ENCODE results near the gene NLRP6. TPM values are rescaled to one million over a fixed set of nuclear protein-coding genes. Genes with fewer than 3 reads are reported as not detected.
"Not testable (repeated sequence)": the region's sequence is repeated elsewhere in the genome, so short reads cannot be mapped to it uniquely, and the experiment has no call there.

The NLRP6 gene
- total RNA-seq, 1 experiment from 2014 or later: not detected

DNA sequence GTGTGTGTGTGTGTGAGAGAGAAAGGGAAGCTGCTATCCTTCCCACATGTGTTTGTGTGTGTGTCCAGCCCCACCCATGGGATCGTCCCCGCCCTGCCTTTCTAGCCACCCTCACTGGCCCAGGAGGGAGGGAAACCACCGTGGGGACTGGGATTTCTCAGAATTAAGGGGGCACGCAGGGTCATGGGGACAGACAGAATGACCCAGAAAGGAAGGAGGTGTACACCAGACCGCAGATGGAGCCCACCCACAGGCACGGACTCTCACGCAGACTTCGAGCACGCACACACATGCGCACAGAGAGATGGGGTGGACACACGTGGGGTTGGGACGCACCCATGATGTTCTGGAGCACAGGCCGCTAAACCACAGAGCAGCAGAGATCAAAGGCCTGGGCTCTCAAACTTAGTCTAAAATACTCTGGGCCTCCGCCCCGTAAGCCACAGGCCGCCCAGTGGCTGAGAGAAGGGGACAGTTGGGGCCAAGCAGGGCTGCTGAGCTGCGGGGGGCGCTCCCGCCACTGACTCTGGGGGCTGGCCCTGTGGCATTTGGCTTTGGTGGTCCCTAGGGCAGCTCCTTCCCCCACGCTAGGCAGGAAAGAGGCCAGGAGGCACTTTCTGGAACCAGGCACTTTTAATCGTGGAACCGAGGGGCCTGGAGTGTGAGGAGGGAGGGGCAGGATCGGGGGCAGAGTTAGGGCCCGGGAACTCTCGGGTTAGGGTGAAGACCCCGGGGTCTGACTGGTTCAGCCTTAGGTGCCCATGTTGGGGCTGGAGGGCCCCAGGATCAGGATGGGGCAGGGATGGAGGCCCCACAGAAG, 19.6 kb downstream of the NLRP6 start:
- no peaks in the 10 kb centered on the region for H3K9me3 ChIP-seq (replicated peaks)
- peak; percentile 62 to 65 for DNase-seq (ENCODE audit: low read depth in 1 of 2, low spot score in 2 of 2)
- H3K27me3 ChIP-seq (replicated peaks): no peaks in the 10 kb centered on the region
- H3K4me3 ChIP-seq: no peak overlapping the region
- no peaks in the 10 kb centered on the region for H3K36me3 ChIP-seq
- 0 out of 2 replicates have a peak overlapping the region, but pooled peaks have one; percentile 26 for H3K27ac ChIP-seq
- H3K4me1 ChIP-seq (replicated peaks): peaks cover 15% of the 10 kb centered on the region

DNA sequence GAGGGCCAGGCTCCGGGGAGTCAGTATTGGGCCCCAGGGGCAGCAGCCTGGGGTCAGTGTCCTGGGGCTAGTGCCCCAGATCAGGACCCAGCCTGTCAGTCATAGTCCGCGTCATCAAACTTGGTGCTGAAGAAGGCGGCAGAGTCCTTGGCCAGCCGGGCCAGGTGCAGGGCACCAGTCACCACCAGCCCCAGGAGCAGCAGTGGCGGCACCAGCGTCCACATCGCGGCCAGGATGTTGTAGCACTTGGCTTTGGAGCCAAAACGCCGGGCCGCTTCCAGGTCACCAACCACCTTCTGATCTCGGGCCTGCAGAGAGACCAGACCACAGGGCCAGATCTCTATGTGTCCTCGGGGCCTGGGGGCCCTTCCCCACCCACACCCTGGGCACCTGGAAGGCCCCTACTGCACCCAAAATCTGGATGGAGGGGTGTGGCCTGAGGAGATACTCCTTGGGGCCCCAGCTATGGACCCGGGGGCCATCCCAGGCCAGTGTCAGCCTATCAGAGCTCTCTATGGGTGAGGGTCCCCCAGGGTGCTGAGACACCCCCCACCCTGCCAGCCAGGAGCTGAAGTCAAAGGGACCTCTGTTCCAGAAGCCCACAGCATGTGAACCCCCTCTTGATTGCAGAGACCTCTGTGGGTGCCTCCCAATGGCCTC, 20.3 kb downstream of the NLRP6 start:
- peaks cover 15% of the 10 kb centered on the region for H3K4me1 ChIP-seq (replicated peaks)
- H3K36me3 ChIP-seq: no peaks in the 10 kb centered on the region
- DNase-seq (ENCODE audit: low read depth in 1 of 2, low spot score in 2 of 2): no peak
- no peaks in the 10 kb centered on the region for H3K9me3 ChIP-seq (replicated peaks)
- H3K27ac ChIP-seq: no peak overlapping the region
- H3K27me3 ChIP-seq (replicated peaks): no peaks in the 10 kb centered on the region
- no peak overlapping the region for H3K4me3 ChIP-seq

DNA sequence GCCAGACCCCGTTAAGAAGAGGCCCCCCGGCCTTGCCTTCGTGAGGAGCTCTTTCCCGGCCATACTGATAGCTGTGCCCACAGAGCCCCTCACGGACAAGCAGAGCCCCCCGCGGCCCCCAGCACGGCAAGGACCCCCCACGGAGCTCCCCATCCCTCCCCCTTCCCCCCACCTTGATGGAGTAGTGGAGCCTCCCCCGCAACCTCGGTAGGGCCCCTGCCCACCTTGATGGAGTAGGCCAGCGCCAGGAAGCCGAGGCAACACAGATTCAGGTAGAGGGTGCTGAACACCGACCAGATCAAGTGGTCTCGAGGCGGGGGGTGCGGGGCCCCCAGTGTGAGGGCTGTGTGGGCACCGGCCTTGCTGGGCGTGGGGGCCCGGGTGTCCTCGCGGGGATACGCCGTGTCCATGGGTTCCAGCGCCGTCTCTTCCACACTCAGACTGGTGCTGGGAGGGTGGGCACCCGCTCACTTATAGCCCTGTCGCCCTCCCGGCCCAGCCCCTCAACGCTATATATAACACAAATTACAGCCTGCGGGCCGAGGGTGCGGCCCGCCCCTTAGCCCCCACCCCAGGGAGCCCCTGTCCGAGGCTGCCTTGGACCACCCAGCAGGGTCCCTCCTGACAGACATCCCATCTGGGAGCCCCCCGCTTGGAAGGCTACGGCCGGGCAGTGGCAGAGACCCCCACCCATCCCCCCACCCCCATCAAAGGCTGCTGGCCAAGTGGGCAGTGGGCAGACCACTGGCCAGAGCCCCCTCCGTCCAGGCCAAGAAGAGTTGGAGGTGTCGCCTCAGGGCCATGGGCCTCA, 21.1 kb downstream of the NLRP6 start, which contains the start of gene IFITM5:
TSS of gene IFITM5 (minus strand) at position 446 of the 811 bp plus-strand sequence. CDS start at position 410, 36 bp downstream.
- H3K9me3 ChIP-seq (replicated peaks): no peaks in the 10 kb centered on the region
- DNase-seq (ENCODE audit: low read depth in 1 of 2, low spot score in 2 of 2): no peak
- no peaks in the 10 kb centered on the region for H3K27me3 ChIP-seq (replicated peaks)
- H3K36me3 ChIP-seq: no peaks in the 10 kb centered on the region
- H3K27ac ChIP-seq: no peak within 1 kb of the TSS
- H3K4me3 ChIP-seq: no peak within 1 kb of the TSS
- H3K4me1 ChIP-seq (replicated peaks): peaks cover 15% of the 10 kb centered on the region

DNA sequence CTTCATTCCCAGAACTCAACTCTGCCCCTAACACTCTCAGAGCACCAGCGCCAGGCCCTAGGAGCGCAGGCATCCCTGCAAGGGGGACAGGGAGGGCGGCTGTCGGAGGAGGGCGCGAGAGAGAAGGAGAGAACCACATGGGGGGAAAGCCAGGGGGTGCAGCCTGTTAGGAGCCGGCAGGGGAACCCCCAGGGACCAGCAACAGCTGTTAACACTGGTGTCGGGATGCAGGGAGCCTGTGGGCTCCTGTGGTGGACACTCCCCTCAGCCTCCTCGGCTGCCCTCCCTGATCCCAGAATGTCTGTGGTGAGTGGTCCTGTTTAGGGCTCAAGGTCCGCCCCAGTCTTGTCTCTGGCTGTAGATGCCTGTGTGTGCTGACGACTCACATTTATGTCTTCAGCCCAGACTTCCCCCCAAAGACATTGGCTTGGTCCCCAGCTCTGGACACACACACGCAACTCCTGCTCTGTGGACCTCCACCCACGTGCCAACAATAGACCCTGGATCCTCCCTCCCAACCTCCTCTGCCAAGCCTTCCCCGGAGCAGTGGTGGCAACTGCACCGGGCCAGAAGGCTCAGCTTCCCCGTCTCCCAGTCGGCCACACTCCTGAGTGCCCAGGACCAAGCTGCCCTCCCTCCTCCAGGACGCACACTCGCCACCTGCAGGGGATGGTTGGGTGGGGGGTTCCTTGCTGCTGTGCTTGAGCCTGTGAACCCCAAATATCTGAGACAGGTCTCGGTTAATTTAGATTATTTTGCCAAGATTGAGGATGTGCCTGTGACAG, 21.9 kb downstream of the NLRP6 start:
- no peak overlapping the region for H3K4me3 ChIP-seq
- H3K27ac ChIP-seq: no peak overlapping the region
- no peaks in the 10 kb centered on the region for H3K27me3 ChIP-seq (replicated peaks)
- no peaks in the 10 kb centered on the region for H3K9me3 ChIP-seq (replicated peaks)
- H3K4me1 ChIP-seq (replicated peaks): peaks cover 15% of the 10 kb centered on the region
- peak in 1 of 2 experiments; percentile 10 for DNase-seq (ENCODE audit: low read depth in 1 of 2, low spot score in 2 of 2)
- H3K36me3 ChIP-seq: no peaks in the 10 kb centered on the region

DNA sequence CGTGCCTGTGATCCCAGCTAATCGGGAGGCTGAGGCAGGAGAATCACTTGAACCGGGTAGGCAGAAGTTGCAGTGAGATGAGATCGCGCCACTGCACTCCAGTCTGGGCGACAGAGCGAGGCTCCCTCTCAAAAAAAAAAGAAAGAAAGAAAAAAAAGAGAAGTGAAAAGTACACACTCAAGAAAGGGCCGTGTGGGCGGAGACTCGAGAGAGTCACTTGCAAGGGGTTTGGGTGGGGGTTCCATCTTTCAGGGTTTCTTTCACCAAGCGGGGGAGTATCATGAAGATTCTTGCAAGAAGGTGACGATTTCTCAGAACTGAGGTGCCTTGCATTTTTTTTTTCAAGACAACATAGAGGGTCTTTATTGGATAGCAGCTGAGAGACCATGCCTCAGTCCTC, 25.2 kb downstream of the NLRP6 start:
- H3K4me3 ChIP-seq: no peak overlapping the region
- H3K27ac ChIP-seq: no peak overlapping the region
- H3K4me1 ChIP-seq (replicated peaks): peaks cover 2% of the 10 kb centered on the region
- no peaks in the 10 kb centered on the region for H3K9me3 ChIP-seq (replicated peaks)
- no peak for DNase-seq (ENCODE audit: low read depth in 1 of 2, low spot score in 2 of 2)
- H3K36me3 ChIP-seq: no peaks in the 10 kb centered on the region
- no peaks in the 10 kb centered on the region for H3K27me3 ChIP-seq (replicated peaks)

DNA sequence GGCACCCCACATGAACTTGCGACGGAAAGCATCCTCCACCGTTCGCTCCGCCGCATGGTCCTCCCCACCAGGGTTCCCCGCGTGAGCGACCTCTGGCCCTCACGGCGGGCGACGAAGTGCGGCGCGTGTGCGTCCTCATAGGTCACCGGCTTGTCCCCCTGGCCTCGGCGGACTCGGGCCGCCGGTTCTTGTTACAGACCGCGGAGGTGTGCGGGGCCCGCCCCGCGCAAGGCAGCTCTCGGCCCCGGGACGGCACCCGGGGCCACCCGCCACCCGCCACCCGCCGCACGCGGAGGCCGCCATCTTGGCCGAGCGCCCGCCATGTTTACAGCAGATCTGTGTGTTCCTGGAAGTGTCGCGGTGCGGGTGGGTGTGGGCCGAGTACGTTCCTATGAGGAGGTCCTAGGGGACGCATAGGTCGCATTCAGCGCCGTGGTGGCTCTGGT, 25.9 kb downstream of the NLRP6 start:
- no peak for DNase-seq (ENCODE audit: low read depth in 1 of 2, low spot score in 2 of 2)
- H3K36me3 ChIP-seq: no peaks in the 10 kb centered on the region
- no peak overlapping the region for H3K27ac ChIP-seq
- peaks cover 2% of the 10 kb centered on the region; the same call in 1 of the 2 replicates for H3K4me1 ChIP-seq (replicated peaks)
- no peak overlapping the region for H3K4me3 ChIP-seq
- H3K27me3 ChIP-seq (replicated peaks): no peaks in the 10 kb centered on the region
- no peaks in the 10 kb centered on the region for H3K9me3 ChIP-seq (replicated peaks)

DNA sequence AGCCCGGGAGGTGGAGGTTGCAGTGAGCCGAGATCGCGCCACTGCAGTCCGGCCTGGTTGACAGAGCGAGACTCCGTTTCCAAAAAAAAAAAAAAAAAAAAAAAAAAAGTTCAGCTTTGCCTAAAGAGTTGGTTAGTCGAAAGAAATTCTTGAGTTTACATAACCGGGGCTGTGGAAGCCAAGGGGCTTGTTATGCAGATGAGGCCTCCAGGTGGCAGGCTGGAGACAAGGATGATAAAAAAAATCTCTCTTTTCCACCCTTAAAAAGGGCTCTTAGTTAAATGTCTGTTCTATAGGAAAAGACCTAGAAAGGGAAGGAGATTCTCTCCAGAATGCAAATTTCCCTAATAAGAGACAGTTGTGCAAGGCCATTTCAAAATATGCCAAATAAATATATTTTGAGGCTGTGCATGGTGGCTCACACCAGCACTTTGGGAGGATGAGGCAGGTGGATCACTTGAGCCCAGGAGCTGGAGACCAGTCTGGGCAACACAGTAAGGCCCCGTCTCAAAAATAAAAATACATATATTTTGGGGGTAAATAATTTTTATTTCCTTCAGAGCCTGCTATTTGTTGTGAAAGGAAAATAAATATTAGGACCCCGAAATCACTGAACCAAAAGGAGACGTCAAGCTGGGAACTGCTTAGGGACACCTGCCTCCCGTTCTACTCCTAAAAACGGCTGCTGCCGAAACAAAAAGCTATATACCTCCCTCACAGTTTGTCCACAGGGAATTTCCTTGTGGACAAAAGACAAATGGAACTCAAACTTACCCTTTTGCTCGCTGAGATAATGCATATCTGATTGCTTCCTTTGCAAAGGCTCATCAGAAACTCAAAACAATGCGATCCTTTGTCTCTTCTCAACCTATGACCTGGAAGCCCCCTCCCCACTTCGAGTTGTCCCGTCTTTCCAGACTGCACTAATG, 27.0 kb downstream of the NLRP6 start:
- H3K9me3 ChIP-seq (replicated peaks): no peaks in the 10 kb centered on the region
- no peaks in the 10 kb centered on the region for H3K27me3 ChIP-seq (replicated peaks)
- DNase-seq (ENCODE audit: low read depth in 1 of 2, low spot score in 2 of 2): peak in 1 of 2 experiments; percentile 39
- H3K4me3 ChIP-seq: no peak overlapping the region
- no peak overlapping the region for H3K27ac ChIP-seq
- H3K36me3 ChIP-seq: no peaks in the 10 kb centered on the region
- peaks cover 13% of the 10 kb centered on the region for H3K4me1 ChIP-seq (replicated peaks)

DNA sequence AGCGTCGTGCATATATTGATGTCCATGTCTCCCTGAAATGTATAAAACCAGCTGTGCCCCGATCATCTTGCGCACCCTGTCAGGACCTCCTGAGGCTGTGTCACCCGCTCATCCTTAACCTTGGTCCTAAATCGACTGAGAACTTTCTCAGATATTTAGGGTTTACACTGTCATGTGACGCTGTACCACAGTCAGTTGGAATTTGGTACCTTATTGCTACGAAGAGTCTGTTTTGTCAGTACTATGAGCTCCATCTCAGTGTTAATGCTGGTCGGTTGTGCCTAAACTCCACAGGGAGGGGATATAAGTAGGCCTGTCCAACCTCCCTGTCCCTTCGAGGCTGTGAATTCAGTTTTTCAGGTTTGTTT, 27.6 kb downstream of the NLRP6 start:
- Histone ChIP-seq H3K4me1 (replicated peaks) (peaks cover 13% of the 10 kb centered on the region), H3K4me3 (no peak overlapping the region), H3K27ac (no peak overlapping the region), H3K27me3 (replicated peaks) (no peaks in the 10 kb centered on the region), H3K9me3 (replicated peaks) (no peaks in the 10 kb centered on the region), H3K36me3 (no peaks in the 10 kb centered on the region)
- DNase-seq (ENCODE audit: low read depth in 1 of 2, low spot score in 2 of 2): no peak

DNA sequence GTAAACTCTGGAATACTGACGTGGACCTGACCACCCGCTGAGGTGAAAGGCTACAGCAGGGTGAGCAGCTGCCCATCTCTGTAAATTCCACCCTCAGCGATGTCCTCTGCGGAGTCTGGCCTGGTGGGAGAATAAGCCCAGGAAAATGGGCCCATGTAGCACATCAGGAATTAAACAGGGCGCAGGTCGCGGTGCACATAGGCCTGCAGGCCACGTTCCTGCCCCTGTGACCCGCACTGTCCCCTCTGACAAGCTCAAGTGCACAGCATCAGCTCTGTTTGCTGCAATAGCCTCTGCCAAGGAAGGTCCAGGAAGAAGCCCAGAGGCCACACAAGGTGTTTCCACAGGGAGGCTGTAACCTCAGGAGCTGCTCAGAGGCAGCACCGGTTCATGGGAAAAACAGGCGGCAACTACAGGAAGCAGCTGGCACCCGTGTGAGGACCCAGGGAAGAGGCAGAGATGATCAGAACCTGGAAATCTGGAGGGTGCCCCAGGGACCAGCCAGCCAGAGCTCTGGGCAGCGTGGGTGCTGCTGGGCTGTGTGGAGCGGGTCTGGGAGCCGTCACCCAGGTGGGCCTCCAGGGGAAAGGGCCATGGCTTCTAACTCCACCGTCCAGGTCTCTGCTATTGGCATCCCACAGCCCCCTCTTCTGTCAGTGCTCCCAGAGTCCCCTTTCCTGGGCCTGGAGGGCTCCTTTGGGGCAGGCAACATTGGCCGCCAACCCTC, 28.6 kb downstream of the NLRP6 start:
- Histone ChIP-seq H3K27ac (no peak overlapping the region), H3K27me3 (replicated peaks) (no peaks in the 10 kb centered on the region), H3K36me3 (no peaks in the 10 kb centered on the region), H3K4me1 (replicated peaks) (peaks cover 13% of the 10 kb centered on the region), H3K9me3 (replicated peaks) (no peaks in the 10 kb centered on the region), H3K4me3 (no peak overlapping the region)
- DNase-seq (ENCODE audit: low read depth in 1 of 2, low spot score in 2 of 2): no peak

DNA sequence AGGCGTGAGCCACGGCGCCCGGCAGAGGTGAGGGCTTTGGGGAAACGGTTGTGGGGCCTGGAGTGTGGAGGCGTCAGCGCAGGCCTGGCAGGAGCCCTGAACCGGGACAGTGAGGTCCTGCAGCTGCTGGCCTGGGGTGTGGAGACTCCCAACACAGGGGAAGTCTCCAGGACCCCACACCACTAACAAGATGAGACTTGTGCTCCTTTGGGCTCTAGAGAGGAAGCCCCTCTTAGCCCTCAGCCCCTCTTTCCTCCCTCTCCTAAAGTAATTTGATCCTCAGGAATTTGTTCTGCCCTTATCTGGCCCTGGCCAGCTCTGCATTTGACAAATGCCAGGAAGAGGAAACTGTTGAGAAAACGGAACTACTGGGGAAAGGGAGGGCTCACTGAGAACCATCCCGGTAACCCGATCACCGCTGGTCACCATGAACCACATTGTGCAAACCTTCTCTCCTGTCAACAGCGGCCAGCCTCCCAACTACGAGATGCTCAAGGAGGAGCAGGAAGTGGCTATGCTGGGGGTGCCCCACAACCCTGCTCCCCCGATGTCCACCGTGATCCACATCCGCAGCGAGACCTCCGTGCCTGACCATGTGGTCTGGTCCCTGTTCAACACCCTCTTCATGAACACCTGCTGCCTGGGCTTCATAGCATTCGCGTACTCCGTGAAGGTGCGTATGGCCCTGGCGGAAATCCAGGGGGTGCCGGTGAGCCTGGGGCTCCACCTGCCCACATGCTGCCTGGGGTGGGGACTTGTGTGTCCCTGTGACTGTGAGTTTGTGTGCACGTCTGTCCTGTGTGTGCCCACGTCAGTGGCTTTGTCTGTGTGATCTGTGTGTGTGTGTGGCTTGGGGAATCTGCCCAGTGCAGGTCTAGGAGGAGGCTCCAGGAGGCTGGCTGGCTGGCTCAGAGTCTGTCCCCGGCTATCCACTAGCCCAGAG, 29.8 kb downstream of the NLRP6 start, which contains the start of gene IFITM2:
TSS of gene IFITM2 (plus strand) at position 51 of the 943 bp plus-strand sequence. CDS start at position 428, 377 bp downstream.
- DNase-seq (ENCODE audit: low read depth in 1 of 2, low spot score in 2 of 2): peak; percentile 39 to 51

More for the DNA sequence above, 29.8 kb downstream of the NLRP6 start, which contains the start of gene IFITM2:
- Histone ChIP-seq H3K4me3 (peak within 1 kb of the TSS; percentile 40), H3K4me1 (replicated peaks) (peaks cover 13% of the 10 kb centered on the region)
- not testable (repeated sequence) for H3K36me3 ChIP-seq; H3K27me3 ChIP-seq (replicated peaks); H3K9me3 ChIP-seq (replicated peaks); H3K27ac ChIP-seq

Data from SJSA1 (cell line).